NB4 (cell line): ENCODE measurements around the gene PCSK6.

Experiments used
- DNase-seq: peaks from one replicate; pipeline ENCODE4 v3.0.0; 2010; ENCODE audit warnings: low read depth
- H3K4me3 ChIP-seq: one replicate; pipeline ENCODE4 v1.5.1; 2011; ENCODE audit warnings: mild to moderate bottlenecking, low read depth, low read length, moderate library complexity
- CTCF ChIP-seq: IDR thresholded peaks from one replicate; pipeline ENCODE4 v1.5.1; 2012; ENCODE audit warnings: low read depth, low read length
- MAX ChIP-seq: IDR thresholded peaks from 2 replicates; pipeline ENCODE4 v1.6.1; 2011; ENCODE audit warnings: low read depth, low read length
- MYC ChIP-seq: IDR thresholded peaks from 2 replicates; pipeline ENCODE4 v1.6.1; 2011; ENCODE audit warnings: low read depth, low read length
- POLR2A ChIP-seq: IDR thresholded peaks from 2 replicates; pipeline ENCODE4 v1.6.1; 2011; ENCODE audit warnings: mild to moderate bottlenecking; ENCODE audit not compliant: insufficient read length; ENCODE audit errors: extremely low read depth

Gene PCSK6

GRCh38 chr15:101536166-101536874 is 46.8 kb upstream of the PCSK6 start:
- no peak for TF ChIP-seq MAX
- no peak for TF ChIP-seq CTCF
- TF ChIP-seq MYC = no peak
- TF ChIP-seq POLR2A = no peak
- no peak overlapping the region for H3K4me3 ChIP-seq
- DNase-seq = no peak

GRCh38 chr15:101535170-101535902 is 45.8 kb upstream of the PCSK6 start:
- TF ChIP-seq MAX (no peak), MYC (no peak), POLR2A (no peak), CTCF (no peak)
- no peak for DNase-seq
- H3K4me3 ChIP-seq = no peak overlapping the region

GRCh38 chr15:101534376-101534970 is 45.0 kb upstream of the PCSK6 start:
- TF ChIP-seq MAX = no peak
- no peak for TF ChIP-seq CTCF
- TF ChIP-seq POLR2A = no peak
- no peak for TF ChIP-seq MYC
- H3K4me3 ChIP-seq = no peak overlapping the region
- DNase-seq = no peak

GRCh38 chr15:101533371-101534140 is 44.0 kb upstream of the PCSK6 start:
- DNase-seq = no peak
- TF ChIP-seq MAX (no peak), MYC (no peak), POLR2A (no peak), CTCF (no peak)
- no peak overlapping the region for H3K4me3 ChIP-seq

- TF ChIP-seq POLR2A (no peak), MYC (no peak), CTCF (no peak), MAX (no peak)
- DNase-seq = no peak
- H3K4me3 ChIP-seq = no peak overlapping the region
Measured at GRCh38 chr15:101532865-101533264, 43.4 kb upstream of the PCSK6 start.
